HAP-1 (cell line): ENCODE data around the gene HABP4.

ENCODE experiments used
- DNase-seq, 2 experiments: peaks; one replicate each; pipeline ENCODE4 v3.0.0-alpha.2; 2016 to 2020; ENCODE audit warnings: low spot score in 2 of 2
- H3K27me3 ChIP-seq: fragments of 250-450 bp; sonication (Bioruptor Pico); 2 replicates; pipeline ENCODE4 v1.5.1; 2020; ENCODE audit warnings: low read depth, mild to moderate bottlenecking, moderate library complexity
- H3K36me3 ChIP-seq: fragments of 250-450 bp; sonication (Bioruptor Pico); replicated peaks from 2 replicates; pipeline ENCODE4 v1.5.1; 2020; ENCODE audit warnings: mild to moderate bottlenecking
- H3K4me1 ChIP-seq: fragments of 250-450 bp; sonication (Bioruptor Pico); 2 replicates; pipeline ENCODE4 v1.5.1; 2020; ENCODE audit warnings: mild to moderate bottlenecking
- H3K4me3 ChIP-seq: fragments of 250-450 bp; sonication (Bioruptor Pico); 2 replicates; pipeline ENCODE4 v1.5.1; 2020; ENCODE audit warnings: mild to moderate bottlenecking, moderate library complexity
- H3K9me3 ChIP-seq: fragments of 250-450 bp; sonication (Bioruptor Pico); 2 replicates; pipeline ENCODE4 v1.5.1; 2020; ENCODE audit warnings: mild to moderate bottlenecking, moderate library complexity
- in situ Hi-C: fragments of 300-500 bp; cut with MboI; formaldehyde crosslinking; loops from 3 replicates; pipeline ENCODE4 v1.14.3; 2020; ENCODE audit warnings: low sequenced_read_pairs, inconsistent platforms, mixed read lengths

HABP4 gene

GRCh38 chr9:96515621-96516470, 65.9 kb downstream of the HABP4 start:
- Histone ChIP-seq H3K27me3 (no peaks in the 10 kb centered on the region), H3K9me3 (no peaks in the 10 kb centered on the region), H3K4me3 (no peak overlapping the region), H3K36me3 (peaks cover 7% of the 10 kb centered on the region), H3K4me1 (no peaks in the 10 kb centered on the region)
- no peak for DNase-seq
- in situ Hi-C loops, result no loop called here

DNA sequence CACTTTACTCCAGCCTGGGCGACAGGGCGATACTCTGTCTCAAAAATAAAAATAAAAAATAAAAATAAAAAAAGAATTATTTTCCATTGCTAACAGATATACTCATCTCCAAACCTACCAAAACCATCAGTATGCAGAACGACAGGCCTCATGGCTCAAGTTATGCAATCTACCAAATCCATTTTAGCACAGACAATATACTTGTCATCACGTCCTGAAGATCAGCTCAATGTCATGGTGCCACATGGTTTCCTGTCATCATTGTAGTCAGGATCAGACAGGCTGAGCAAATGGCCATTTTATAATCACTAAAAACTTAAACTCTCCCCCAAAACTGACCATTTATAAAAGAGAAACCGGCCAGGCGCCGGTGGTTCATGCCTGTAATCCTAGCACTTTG, 69.1 kb downstream of the HABP4 start:
- Histone ChIP-seq H3K9me3 (no peaks in the 10 kb centered on the region), H3K4me3 (no peak overlapping the region), H3K27me3 (no peaks in the 10 kb centered on the region), H3K36me3 (peaks cover 3% of the 10 kb centered on the region), H3K4me1 (no peaks in the 10 kb centered on the region)
- in situ Hi-C loops, result no loop called here
- DNase-seq, result no peak

- Histone ChIP-seq H3K27me3 (no peaks in the 10 kb centered on the region), H3K9me3 (no peaks in the 10 kb centered on the region), H3K36me3 (peaks cover 2% of the 10 kb centered on the region; the same call in 1 of the 2 replicates), H3K4me3 (no peak overlapping the region), H3K4me1 (no peaks in the 10 kb centered on the region)
- DNase-seq, result no peak
- in situ Hi-C loops, result no loop called here
Observed at GRCh38 chr9:96519787-96520186, 69.8 kb downstream of the HABP4 start.

GRCh38 chr9:96522366-96522765, 72.4 kb downstream of the HABP4 start:
- Histone ChIP-seq H3K27me3 (no peaks in the 10 kb centered on the region), H3K4me3 (no peak overlapping the region), H3K36me3 (peaks cover 2% of the 10 kb centered on the region; the same call in 1 of the 2 replicates), H3K4me1 (no peaks in the 10 kb centered on the region), H3K9me3 (no peaks in the 10 kb centered on the region)
- in situ Hi-C loops, result no loop called here
- DNase-seq, result no peak

DNA sequence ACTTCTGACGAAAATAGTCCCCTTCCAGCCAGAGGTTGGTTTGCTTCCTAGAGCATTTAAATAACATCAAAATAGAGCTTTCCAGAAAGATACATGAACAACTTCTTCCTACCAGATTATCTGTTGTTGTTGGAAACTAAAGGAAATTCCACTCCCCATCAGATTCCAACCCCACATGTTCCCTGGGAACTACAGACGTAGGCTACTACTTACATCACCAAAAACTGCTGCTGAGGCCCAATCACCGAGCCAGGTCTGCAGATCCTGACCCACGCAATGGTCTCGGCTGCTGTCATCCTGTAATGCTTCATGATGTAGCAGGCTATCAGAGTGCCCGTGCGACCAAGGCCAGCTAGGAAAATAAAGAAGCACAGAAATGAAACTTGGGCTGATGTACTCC, 73.4 kb downstream of the HABP4 start:
- Histone ChIP-seq H3K4me1 (no peaks in the 10 kb centered on the region), H3K9me3 (no peaks in the 10 kb centered on the region), H3K4me3 (no peak overlapping the region), H3K27me3 (no peaks in the 10 kb centered on the region), H3K36me3 (peaks cover 2% of the 10 kb centered on the region; the same call in 1 of the 2 replicates)
- DNase-seq, result no peak
- in situ Hi-C loops, result no loop called here

DNA sequence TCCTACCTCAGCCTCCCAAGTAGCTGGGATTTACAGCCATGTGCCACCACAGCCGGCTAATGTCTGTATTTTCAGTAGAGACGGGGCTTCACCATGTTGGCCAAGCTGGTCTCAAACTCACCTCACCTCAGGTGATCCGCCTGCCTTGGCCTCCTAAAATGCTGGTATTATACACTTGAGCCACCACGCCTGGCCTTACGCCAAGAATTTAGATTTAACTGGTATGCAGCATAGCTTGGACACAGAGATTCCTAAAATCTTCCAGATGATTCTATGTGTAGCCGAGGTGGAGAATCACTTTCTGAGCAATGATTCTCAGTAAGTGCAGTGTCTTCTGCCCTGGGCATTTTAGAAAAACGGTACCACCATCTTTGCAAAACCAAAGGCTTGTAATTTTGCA, 74.1 kb downstream of the HABP4 start:
- no peak for DNase-seq
- Histone ChIP-seq H3K36me3 (peaks cover 2% of the 10 kb centered on the region; the same call in 1 of the 2 replicates), H3K4me3 (no peak overlapping the region), H3K27me3 (no peaks in the 10 kb centered on the region), H3K4me1 (no peaks in the 10 kb centered on the region), H3K9me3 (no peaks in the 10 kb centered on the region)
- in situ Hi-C loops, result no loop called here

- H3K36me3 ChIP-seq, result peaks cover 2% of the 10 kb centered on the region; the same call in 1 of the 2 replicates
- no peak overlapping the region for H3K4me3 ChIP-seq
- H3K9me3 ChIP-seq, result no peaks in the 10 kb centered on the region
- H3K4me1 ChIP-seq, result no peaks in the 10 kb centered on the region
- no peaks in the 10 kb centered on the region for H3K27me3 ChIP-seq
- no peak for DNase-seq
- in situ Hi-C loops, result no loop called here
Observed at GRCh38 chr9:96524764-96525163, 74.8 kb downstream of the HABP4 start.

DNA sequence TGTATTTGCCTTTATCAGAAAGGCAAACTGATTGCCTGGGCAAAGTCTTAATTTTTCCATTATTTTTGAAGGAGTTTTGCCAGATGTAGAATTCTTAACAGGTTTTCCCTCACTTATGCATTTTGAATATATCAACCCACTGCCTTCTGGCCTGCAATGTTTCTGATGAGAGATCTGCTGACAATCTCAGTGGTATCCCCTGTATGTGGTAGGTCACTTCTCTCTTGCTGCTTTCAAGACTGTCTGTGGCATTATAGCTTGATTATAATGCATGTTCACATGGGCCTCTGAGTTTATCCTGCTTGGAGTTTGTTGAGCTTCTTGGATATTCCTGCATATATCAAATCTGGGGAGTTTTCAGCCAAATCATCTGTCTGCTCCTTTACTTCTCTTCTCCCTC, 82.2 kb downstream of the HABP4 start:
- in situ Hi-C loops, result no loop called here
- Histone ChIP-seq H3K4me1 (no peaks in the 10 kb centered on the region), H3K9me3 (no peaks in the 10 kb centered on the region), H3K36me3 (0 out of 2 replicates have a peak, but pooled peaks cover 2% of the 10 kb centered on the region), H3K27me3 (no peaks in the 10 kb centered on the region), H3K4me3 (no peak overlapping the region)
- no peak for DNase-seq

GRCh38 chr9:96540106-96540505, 90.1 kb downstream of the HABP4 start:
- no peak for DNase-seq
- no peaks in the 10 kb centered on the region for H3K27me3 ChIP-seq
- no peaks in the 10 kb centered on the region for H3K36me3 ChIP-seq
- no peak overlapping the region for H3K4me3 ChIP-seq
- H3K9me3 ChIP-seq, result no peaks in the 10 kb centered on the region
- no peaks in the 10 kb centered on the region for H3K4me1 ChIP-seq
- in situ Hi-C loops, result no loop called here
